Measurements from ENCODE around the gene TPK1. TPM values are rescaled to one million over a fixed set of nuclear protein-coding genes. Genes with fewer than 3 reads are reported as not detected.

TPK1 gene
- total RNA-seq, 1 experiment from 2014 or later = 3.3 TPM

DNA sequence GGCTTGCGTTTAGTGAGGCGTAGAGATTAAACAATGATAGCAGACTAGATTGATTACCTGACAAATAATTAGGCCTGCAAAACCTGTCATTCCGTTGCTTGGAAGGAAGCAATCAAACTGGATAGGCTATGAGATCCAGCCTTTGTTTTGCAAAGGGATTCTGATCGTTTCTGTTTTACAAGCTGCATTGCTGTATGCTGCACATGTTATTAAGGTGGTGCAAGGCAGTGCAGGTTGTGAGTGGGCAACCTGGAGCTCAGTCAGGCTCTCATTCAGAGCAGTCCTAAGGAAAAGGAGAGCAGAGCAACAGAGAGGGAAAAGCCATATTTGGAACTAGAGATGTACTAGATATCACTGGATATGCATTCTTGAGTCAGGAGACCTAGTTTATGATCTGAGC is 425.4 kb downstream of the TPK1 start:
- no peak overlapping the region for H3K4me3 ChIP-seq (ENCODE audit: low read depth in 2 of 2, low read length in 2 of 2)
- H3K27ac ChIP-seq (ENCODE audit: low read length) = no peak overlapping the region
- H3K9me3 ChIP-seq (ENCODE audit: control insufficient read depth, insufficient read depth, low read depth, low read length) = no peaks in the 10 kb centered on the region
- BruUV-seq (replicated peaks) = no TSS peak
- in situ Hi-C loops (cut with HindIII; ENCODE audit: low pct_unique_long_range_greater_than_20kb, low sequenced_read_pairs) (no loop called here), intact Hi-C loops (cut with micrococcal nuclease; ENCODE audit: unreplicated experiment) (no loop called here)
- no peaks in the 10 kb centered on the region for H3K4me1 ChIP-seq (ENCODE audit: control insufficient read depth, insufficient read depth, low read length)
- no peaks in the 10 kb centered on the region for H3K36me3 ChIP-seq (ENCODE audit: control insufficient read depth, insufficient read depth, low read length)
- H3K27me3 ChIP-seq (ENCODE audit: control insufficient read depth, insufficient read depth, low read length) = 0 out of 2 replicates have a peak, but pooled peaks cover 7% of the 10 kb centered on the region
- DNase-seq (ENCODE audit: low read depth, low spot score) = no peak
- no peak for ATAC-seq
- ChIA-PET CTCF (no interaction called here), POLR2A (no interaction called here)
- TF ChIP-seq POLR2AphosphoS5 (IDR thresholded peaks at IDR 0.05; ENCODE audit: low read depth, low read length) (no peak), TCF7L2 (IDR thresholded peaks at IDR 0.05; ENCODE audit: low read depth, low read length) (no peak), SIN3A (IDR thresholded peaks at IDR 0.05; ENCODE audit: borderline replicate concordance, insufficient read depth, low read depth, low read length) (no peak)
- TF ChIP-seq, protein P1, sequence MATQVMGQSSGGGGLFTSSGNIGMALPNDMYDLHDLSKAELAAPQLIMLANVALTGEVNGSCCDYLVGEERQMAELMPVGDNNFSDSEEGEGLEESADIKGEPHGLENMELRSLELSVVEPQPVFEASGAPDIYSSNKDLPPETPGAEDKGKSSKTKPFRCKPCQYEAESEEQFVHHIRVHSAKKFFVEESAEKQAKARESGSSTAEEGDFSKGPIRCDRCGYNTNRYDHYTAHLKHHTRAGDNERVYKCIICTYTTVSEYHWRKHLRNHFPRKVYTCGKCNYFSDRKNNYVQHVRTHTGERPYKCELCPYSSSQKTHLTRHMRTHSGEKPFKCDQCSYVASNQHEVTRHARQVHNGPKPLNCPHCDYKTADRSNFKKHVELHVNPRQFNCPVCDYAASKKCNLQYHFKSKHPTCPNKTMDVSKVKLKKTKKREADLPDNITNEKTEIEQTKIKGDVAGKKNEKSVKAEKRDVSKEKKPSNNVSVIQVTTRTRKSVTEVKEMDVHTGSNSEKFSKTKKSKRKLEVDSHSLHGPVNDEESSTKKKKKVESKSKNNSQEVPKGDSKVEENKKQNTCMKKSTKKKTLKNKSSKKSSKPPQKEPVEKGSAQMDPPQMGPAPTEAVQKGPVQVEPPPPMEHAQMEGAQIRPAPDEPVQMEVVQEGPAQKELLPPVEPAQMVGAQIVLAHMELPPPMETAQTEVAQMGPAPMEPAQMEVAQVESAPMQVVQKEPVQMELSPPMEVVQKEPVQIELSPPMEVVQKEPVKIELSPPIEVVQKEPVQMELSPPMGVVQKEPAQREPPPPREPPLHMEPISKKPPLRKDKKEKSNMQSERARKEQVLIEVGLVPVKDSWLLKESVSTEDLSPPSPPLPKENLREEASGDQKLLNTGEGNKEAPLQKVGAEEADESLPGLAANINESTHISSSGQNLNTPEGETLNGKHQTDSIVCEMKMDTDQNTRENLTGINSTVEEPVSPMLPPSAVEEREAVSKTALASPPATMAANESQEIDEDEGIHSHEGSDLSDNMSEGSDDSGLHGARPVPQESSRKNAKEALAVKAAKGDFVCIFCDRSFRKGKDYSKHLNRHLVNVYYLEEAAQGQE (IDR thresholded peaks at IDR 0.05; ENCODE audit: insufficient read depth in 1 of 2, low read depth in 2 of 2, low read length in 1 of 2) = no peak
- TF ChIP-seq, protein P2, sequence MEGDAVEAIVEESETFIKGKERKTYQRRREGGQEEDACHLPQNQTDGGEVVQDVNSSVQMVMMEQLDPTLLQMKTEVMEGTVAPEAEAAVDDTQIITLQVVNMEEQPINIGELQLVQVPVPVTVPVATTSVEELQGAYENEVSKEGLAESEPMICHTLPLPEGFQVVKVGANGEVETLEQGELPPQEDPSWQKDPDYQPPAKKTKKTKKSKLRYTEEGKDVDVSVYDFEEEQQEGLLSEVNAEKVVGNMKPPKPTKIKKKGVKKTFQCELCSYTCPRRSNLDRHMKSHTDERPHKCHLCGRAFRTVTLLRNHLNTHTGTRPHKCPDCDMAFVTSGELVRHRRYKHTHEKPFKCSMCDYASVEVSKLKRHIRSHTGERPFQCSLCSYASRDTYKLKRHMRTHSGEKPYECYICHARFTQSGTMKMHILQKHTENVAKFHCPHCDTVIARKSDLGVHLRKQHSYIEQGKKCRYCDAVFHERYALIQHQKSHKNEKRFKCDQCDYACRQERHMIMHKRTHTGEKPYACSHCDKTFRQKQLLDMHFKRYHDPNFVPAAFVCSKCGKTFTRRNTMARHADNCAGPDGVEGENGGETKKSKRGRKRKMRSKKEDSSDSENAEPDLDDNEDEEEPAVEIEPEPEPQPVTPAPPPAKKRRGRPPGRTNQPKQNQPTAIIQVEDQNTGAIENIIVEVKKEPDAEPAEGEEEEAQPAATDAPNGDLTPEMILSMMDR (IDR thresholded peaks at IDR 0.05) = no peak

DNA sequence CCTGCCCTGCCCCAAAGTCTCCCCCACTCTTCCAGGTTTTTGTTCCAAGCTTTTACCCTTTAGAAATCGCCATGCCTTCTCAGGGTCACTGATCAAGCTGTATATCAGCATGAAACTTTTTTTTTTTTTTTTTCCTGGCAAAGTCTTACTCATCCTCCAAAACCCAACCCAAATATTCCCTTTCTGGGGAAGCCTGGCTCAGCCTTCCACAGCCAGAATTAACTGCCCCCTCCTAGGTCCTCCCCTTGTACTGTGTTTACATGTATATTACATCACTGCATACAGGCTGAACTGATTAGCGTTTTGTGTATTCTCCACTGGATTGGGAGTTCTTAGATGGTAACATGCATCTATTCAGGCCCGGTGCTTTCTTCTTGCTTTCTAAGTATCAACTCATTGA is 427.7 kb downstream of the TPK1 start:
- H3K9me3 ChIP-seq (ENCODE audit: control insufficient read depth, insufficient read depth, low read depth, low read length) = no peaks in the 10 kb centered on the region
- TF ChIP-seq TCF7L2 (IDR thresholded peaks at IDR 0.05; ENCODE audit: low read depth, low read length) (no peak), POLR2AphosphoS5 (IDR thresholded peaks at IDR 0.05; ENCODE audit: low read depth, low read length) (no peak)
- TF ChIP-seq, protein P2 (IDR thresholded peaks at IDR 0.05) = no peak
- TF ChIP-seq, protein P1 (IDR thresholded peaks at IDR 0.05; ENCODE audit: insufficient read depth in 1 of 2, low read depth in 2 of 2, low read length in 1 of 2) = no peak
- in situ Hi-C loops (cut with HindIII; ENCODE audit: low pct_unique_long_range_greater_than_20kb, low sequenced_read_pairs) (no loop called here), intact Hi-C loops (cut with micrococcal nuclease; ENCODE audit: unreplicated experiment) (no loop called here)
- DNase-seq (ENCODE audit: low read depth, low spot score) (no peak), ATAC-seq (no peak)
- no peaks in the 10 kb centered on the region for H3K4me1 ChIP-seq (ENCODE audit: control insufficient read depth, insufficient read depth, low read length)
- no TSS peak for BruUV-seq (replicated peaks)
- H3K27me3 ChIP-seq (ENCODE audit: control insufficient read depth, insufficient read depth, low read length) = 0 out of 2 replicates have a peak, but pooled peaks cover 7% of the 10 kb centered on the region
- CTCF ChIA-PET = no interaction called here
- no peaks in the 10 kb centered on the region for H3K36me3 ChIP-seq (ENCODE audit: control insufficient read depth, insufficient read depth, low read length)
- no peak overlapping the region for H3K4me3 ChIP-seq (ENCODE audit: low read depth in 2 of 2, low read length in 2 of 2)
- POLR2A ChIA-PET = no interaction called here
- H3K27ac ChIP-seq (ENCODE audit: low read length) = no peak overlapping the region

All from Panc1 (cell line).